Thyroid gland (tissue), 4 donors: Measurements from ENCODE around the gene RPP14. TPM values are rescaled to one million over a fixed set of nuclear protein-coding genes. Genes with fewer than 3 reads are reported as not detected.
A peak's percentile ranks its signal among the peaks of the same experiment; 100 is the strongest.
"Not testable (repeated sequence)": the region's sequence is repeated elsewhere in the genome, so short reads cannot be mapped to it uniquely, and the experiment has no call there.

Experiments used
- DNase-seq, 2 donors: peaks; one replicate each; pipeline ENCODE4 v3.0.0-alpha.2; 2019
- H3K27ac ChIP-seq, 3 donors: fragments of 200-600 bp; sonication (generic); 1 replicate in 2 of 3; 2 replicates in 1 of 3; pipeline ENCODE4 v1.5.1; 2016 to 2019; ENCODE audit warnings: mild to moderate bottlenecking in 1 of 3, moderate library complexity in 1 of 3
- H3K27me3 ChIP-seq: fragments of 200-600 bp; sonication (generic); one replicate; pipeline ENCODE4 v1.5.1; 2019
- H3K36me3 ChIP-seq, 2 donors: fragments of 200-600 bp; sonication (generic); one replicate each; pipeline ENCODE4 v1.5.1; 2016 to 2019
- H3K4me1 ChIP-seq, 2 donors: fragments of 200-600 bp; sonication (generic); one replicate each; pipeline ENCODE4 v1.5.1; 2017 to 2019
- H3K4me3 ChIP-seq, 3 donors: fragments of 200-600 bp; sonication (generic); replicated peaks in 1 of 3; 1 replicate in 2 of 3; 2 replicates in 1 of 3; pipeline ENCODE4 v1.5.1; 2016; ENCODE audit warnings: mild to moderate bottlenecking in 1 of 3
- H3K9me3 ChIP-seq: fragments of 200-600 bp; sonication (generic); one replicate; pipeline ENCODE4 v1.5.1; 2017
- POLR2A ChIP-seq, 2 donors: fragments of 450-650 bp; IDR thresholded peaks; one replicate each; pipeline ENCODE4 v1.6.1; 2017; ENCODE audit warnings: antibody characterized with exemption in 2 of 2, mild to moderate bottlenecking in 2 of 2, moderate library complexity in 1 of 2
- whole genome bisulfite sequencing, 2 donors: methylation state at CpG; one replicate each; pipeline ENCODE4 v1.1.5; 2017; 5-methylcytosine and 5-hydroxymethylcytosine counted together
- intact Hi-C: fragments of 100-400 bp; cut with DNase I; formaldehyde crosslinking; loops from one replicate; pipeline ENCODE4 v1.15.1; 2023
- total RNA-seq, 4 donors: library from RNA; depleted of rRNA; stranded (reverse); fragments of >200 nt; gene quantifications; one replicate each; pipeline ENCODE4 v1.2.3, GENCODE V29; 2016
- TF ChIP-seq, protein P1 (sequence below), 6 experiments: fragments of 200-600 bp in 3 of 6; fragments of 450-650 bp in 3 of 6; sonication (generic) in 3 of 6; IDR thresholded peaks; one replicate each; pipeline ENCODE4 v1.5.1; 2016 to 2019; ENCODE audit warnings: antibody characterized with exemption in 6 of 6, mild to moderate bottlenecking in 2 of 6, inconsistent platforms in 1 of 6, moderate library complexity in 1 of 6

Gene RPP14
- total RNA-seq, 4 donors from 2014 or later, result 13.4 to 19.9 (median 15.7) TPM

DNA sequence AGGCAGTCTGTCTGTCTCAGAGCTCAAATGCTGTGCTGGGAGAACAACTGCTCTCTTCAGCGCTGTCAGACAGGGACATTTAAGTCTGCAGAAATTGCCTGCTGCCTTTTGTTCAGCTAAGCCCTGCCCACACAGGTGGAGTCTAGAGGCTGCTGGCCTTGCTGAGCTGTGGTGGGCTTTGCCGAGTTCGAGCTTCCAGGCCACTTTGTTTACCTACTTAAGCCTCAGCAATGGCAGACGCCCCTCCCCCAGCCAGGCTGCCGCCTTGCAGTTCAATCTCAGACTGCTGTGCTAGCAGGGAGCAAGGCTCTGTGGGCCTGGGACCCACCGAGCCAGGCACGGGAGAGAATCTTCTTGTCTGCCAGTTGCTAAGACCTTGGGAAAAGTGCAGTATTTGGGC is 25.0 kb upstream of the RPP14 start:
- peaks cover 7 to 8% of the 10 kb centered on the region in 2 donors for H3K36me3 ChIP-seq
- intact Hi-C loops, result no loop called here
- H3K4me1 ChIP-seq, result no peaks in the 10 kb centered on the region
- TF ChIP-seq, protein P1, sequence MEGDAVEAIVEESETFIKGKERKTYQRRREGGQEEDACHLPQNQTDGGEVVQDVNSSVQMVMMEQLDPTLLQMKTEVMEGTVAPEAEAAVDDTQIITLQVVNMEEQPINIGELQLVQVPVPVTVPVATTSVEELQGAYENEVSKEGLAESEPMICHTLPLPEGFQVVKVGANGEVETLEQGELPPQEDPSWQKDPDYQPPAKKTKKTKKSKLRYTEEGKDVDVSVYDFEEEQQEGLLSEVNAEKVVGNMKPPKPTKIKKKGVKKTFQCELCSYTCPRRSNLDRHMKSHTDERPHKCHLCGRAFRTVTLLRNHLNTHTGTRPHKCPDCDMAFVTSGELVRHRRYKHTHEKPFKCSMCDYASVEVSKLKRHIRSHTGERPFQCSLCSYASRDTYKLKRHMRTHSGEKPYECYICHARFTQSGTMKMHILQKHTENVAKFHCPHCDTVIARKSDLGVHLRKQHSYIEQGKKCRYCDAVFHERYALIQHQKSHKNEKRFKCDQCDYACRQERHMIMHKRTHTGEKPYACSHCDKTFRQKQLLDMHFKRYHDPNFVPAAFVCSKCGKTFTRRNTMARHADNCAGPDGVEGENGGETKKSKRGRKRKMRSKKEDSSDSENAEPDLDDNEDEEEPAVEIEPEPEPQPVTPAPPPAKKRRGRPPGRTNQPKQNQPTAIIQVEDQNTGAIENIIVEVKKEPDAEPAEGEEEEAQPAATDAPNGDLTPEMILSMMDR (IDR thresholded peaks at IDR 0.05), result no peak
- no peak for TF ChIP-seq POLR2A (IDR thresholded peaks at IDR 0.05)
- no peaks in the 10 kb centered on the region for H3K27me3 ChIP-seq
- no peak overlapping the region for H3K27ac ChIP-seq
- H3K4me3 ChIP-seq, result no peak overlapping the region
- H3K9me3 ChIP-seq, result no peaks in the 10 kb centered on the region
- 81 to 95% methylated on average over 3 to 7 of the region's 7 CpGs for WGBS, 2 donors
- DNase-seq, result no peak

DNA sequence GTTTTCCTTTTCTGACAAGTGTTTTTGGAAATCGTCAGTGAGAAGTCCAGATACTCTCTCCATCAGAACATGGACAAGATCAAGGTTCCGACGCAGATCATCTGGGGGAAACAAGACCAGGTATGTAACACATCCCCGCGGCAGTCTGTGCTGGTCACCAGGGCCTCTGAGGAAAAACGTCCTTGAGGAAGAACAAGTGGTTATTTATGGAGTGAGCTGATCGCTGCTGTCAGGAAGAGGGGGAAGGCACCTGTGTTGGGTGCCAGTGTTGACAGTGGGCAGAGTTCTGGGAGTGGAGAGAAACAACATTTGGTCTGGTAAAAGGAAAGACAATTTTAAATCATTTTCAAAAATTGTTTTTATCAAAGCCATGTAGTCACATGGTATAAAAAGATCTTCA is 20.7 kb upstream of the RPP14 start:
- peaks cover 7 to 8% of the 10 kb centered on the region in 2 donors for H3K36me3 ChIP-seq

DNA sequence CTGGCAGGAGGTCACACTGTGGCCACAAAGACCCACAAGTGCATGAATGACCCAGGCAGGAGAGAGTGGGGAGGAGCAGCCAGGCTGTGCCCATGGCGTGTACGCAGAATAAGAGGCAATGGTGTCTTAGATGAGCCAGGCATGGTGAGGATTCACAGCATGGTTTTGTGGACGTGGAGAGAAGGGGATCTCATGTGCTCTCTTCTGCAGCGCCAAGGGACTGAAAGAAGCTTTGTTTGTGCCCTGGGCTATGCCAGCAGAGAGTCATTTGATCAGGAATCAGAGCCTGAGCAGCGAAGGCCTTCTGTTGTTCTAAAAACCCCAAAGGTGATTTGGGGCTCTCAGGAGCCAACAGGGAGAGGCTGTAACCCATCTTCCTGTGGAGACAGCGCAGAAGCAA is 18.7 kb upstream of the RPP14 start:
- peak overlapping the region in 2 of 3 donors; percentile 19 to 58 for H3K27ac ChIP-seq
- no peaks in the 10 kb centered on the region for H3K9me3 ChIP-seq
- peaks cover 21 to 28% of the 10 kb centered on the region in 2 donors for H3K4me1 ChIP-seq
- 81 to 87% methylated on average over 6 of the region's 6 CpGs for WGBS, 2 donors
- no peak overlapping the region for H3K4me3 ChIP-seq
- H3K27me3 ChIP-seq, result no peaks in the 10 kb centered on the region
- intact Hi-C loops, result no loop called here
- TF ChIP-seq, protein P1 (IDR thresholded peaks at IDR 0.05), result no peak
- TF ChIP-seq POLR2A (IDR thresholded peaks at IDR 0.05), result no peak
- DNase-seq, result no peak
- H3K36me3 ChIP-seq, result peaks cover 0 to 7% of the 10 kb centered on the region in 2 donors

More for the DNA sequence above, 20.7 kb upstream of the RPP14 start:
- Histone ChIP-seq H3K4me1 (peaks cover 15 to 21% of the 10 kb centered on the region in 2 donors), H3K4me3 (no peak overlapping the region), H3K9me3 (no peaks in the 10 kb centered on the region), H3K27ac (no peak overlapping the region), H3K27me3 (no peaks in the 10 kb centered on the region)
- intact Hi-C loops, result no loop called here
- TF ChIP-seq POLR2A (IDR thresholded peaks at IDR 0.05), result no peak
- TF ChIP-seq, protein P1 (IDR thresholded peaks at IDR 0.05), result no peak
- WGBS, 2 donors, result 81% methylated on average over 7 of the region's 7 CpGs
- no peak for DNase-seq

DNA sequence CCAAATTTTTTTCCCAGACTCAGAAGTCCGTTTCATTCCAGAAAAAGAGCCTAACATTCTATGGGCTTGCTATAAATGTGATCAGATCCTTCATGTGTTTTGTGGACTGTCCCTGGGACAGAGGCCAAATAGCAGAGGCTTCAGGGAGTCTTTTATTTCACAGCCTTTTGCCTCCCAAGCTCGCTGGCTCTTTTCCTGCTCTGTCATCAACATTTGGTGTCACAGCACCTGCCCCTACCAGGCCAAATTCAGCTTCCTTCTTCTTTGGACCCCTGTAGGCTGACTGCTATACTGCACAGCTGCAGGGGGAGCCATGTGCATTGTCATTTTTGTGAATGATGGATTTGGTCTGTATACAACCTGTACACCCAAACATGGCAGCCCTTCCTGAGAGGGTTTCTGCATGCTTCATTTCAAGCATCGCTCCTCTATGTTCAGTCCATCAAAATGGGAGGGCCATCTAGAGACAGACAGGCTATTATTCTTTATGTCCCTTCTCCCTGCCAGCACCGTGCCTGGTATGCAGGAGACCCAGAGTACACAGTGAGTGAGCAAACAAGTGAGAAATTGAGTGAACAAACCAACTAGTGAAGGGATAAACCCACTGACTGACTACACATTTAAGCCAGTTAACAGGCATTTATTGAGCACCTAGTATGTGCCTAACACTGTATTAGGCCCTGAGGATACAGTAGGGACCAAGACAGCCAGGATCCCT is 17.9 kb upstream of the RPP14 start:
- peaks cover 0 to 7% of the 10 kb centered on the region in 2 donors for H3K36me3 ChIP-seq
- 57 to 59% methylated on average over 4 of the region's 4 CpGs for WGBS, 2 donors
- DNase-seq, result peak; percentile 52 to 62

DNA sequence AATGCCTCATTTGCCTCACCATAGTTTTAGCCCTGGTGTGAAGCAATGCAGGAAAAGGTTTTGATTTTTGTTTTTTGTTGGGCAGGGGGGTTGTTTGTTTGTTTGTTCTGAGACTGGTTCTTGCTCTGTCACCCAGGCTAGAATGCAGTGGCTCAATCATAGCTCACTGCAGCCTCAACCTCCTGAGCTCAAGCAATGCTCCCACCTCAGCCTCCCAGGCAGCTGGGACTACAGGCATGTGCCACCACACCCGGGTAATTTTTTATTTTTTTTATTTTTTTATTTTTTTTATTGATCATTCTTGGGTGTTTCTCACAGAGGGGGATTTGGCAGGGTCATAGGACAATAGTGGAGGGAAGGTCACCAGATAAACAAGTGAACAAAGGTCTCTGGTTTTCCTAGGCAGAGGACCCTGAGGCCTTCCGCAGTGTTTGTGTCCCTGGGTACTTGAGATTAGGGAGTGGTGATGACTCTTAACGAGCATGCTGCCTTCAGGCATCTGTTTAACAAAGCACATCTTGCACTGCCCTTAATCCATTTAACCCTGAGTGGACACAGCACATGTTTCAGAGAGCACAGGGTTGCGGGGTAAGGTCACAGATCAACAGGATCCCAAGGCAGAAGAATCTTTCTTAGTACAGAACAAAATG is 17.0 kb upstream of the RPP14 start:
- H3K4me3 ChIP-seq, H3K27me3 ChIP-seq, intact Hi-C loops, DNase-seq, H3K9me3 ChIP-seq, H3K36me3 ChIP-seq: not testable (repeated sequence)
- Histone ChIP-seq H3K27ac (peak overlapping the region; percentile 19 to 36 (median 34)), H3K4me1 (peaks cover 21 to 34% of the 10 kb centered on the region in 2 donors)
- WGBS, 2 donors, result 54 to 64% methylated on average over 4 of the region's 4 CpGs

More for the DNA sequence above, 17.9 kb upstream of the RPP14 start:
- no peak overlapping the region for H3K4me3 ChIP-seq
- H3K27ac ChIP-seq, result peak overlapping the region; percentile 4 to 58 (median 19)
- no peaks in the 10 kb centered on the region for H3K9me3 ChIP-seq
- intact Hi-C loops, result no loop called here
- TF ChIP-seq, protein P1 (IDR thresholded peaks at IDR 0.05), result no peak
- TF ChIP-seq POLR2A (IDR thresholded peaks at IDR 0.05), result no peak
- H3K27me3 ChIP-seq, result no peaks in the 10 kb centered on the region
- H3K4me1 ChIP-seq, result peaks cover 21 to 34% of the 10 kb centered on the region in 2 donors

DNA sequence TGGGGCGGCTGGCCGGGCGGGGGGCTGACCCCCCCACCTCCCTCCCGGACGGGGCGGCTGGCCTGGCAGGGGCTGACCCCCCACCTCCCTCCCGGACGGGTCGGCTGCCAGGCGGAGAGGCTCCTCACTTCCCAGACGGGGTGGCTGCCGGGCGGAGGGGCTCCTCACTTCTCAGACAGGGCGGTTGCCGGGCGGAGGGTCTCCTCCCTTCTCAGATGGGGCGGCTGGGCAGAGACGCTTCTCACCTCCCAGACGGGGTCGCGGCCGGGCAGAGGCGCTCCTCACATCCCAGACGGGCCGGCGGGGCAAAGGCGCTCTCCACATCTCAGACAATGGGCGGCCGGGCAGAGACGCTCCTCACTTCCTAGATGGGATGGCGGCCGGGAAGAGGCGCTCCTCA is 15.6 kb upstream of the RPP14 start:
- H3K36me3 ChIP-seq, H3K4me3 ChIP-seq, H3K27me3 ChIP-seq, H3K27ac ChIP-seq, H3K9me3 ChIP-seq, DNase-seq: not testable (repeated sequence)
- H3K4me1 ChIP-seq, result peaks cover 21 to 34% of the 10 kb centered on the region in 2 donors
- intact Hi-C loops, result loop anchor here (10.0 kb wide), 1 partner anchor 286 kb away; the partner anchor contains the start of gene FLNB
- 99% methylated on average over 17 of the region's 33 CpGs; no CpG with 5 or more reads in 1 of the 2 donors for WGBS, 2 donors
